T-helper 22 cell (primary cell): ENCODE results near the gene KCTD8.
"Not testable (repeated sequence)": the region's sequence is repeated elsewhere in the genome, so short reads cannot be mapped to it uniquely, and the experiment has no call there.

Experiments
- DNase-seq: peaks from one replicate; pipeline ENCODE4 v3.0.0-alpha.2; 2020; ENCODE audit warnings: low read depth

KCTD8 gene

GRCh38 chr4:44326741-44327140, 121.9 kb downstream of the KCTD8 start:
- DNase-seq = no peak

GRCh38 chr4:44320833-44321232, 127.8 kb downstream of the KCTD8 start:
- no peak for DNase-seq

- no peak for DNase-seq
Observed at GRCh38 chr4:44319129-44319528, 129.5 kb downstream of the KCTD8 start.

- DNase-seq = no peak
Observed at GRCh38 chr4:44313702-44314101, 134.9 kb downstream of the KCTD8 start.

- no peak for DNase-seq
Observed at GRCh38 chr4:44287505-44287904, 161.1 kb downstream of the KCTD8 start.

GRCh38 chr4:44279469-44279868, 169.1 kb downstream of the KCTD8 start:
- DNase-seq = no peak

- DNase-seq = no peak
Observed at GRCh38 chr4:44279066-44279465, 169.5 kb downstream of the KCTD8 start.

GRCh38 chr4:44257461-44257860, 191.1 kb downstream of the KCTD8 start:
- no peak for DNase-seq

GRCh38 chr4:44256414-44256813, 192.2 kb downstream of the KCTD8 start:
- DNase-seq = no peak

GRCh38 chr4:44237643-44238042, 211.0 kb downstream of the KCTD8 start:
- DNase-seq = no peak

GRCh38 chr4:44235897-44236296, 212.7 kb downstream of the KCTD8 start:
- no peak for DNase-seq

- DNase-seq = no peak
Observed at GRCh38 chr4:44232262-44232661, 216.3 kb downstream of the KCTD8 start.

- DNase-seq = no peak
Observed at GRCh38 chr4:44231006-44231405, 217.6 kb downstream of the KCTD8 start.

- no peak for DNase-seq
Observed at GRCh38 chr4:44228326-44228725, 220.3 kb downstream of the KCTD8 start.

GRCh38 chr4:44221407-44221806, 227.2 kb downstream of the KCTD8 start:
- DNase-seq = no peak

- no peak for DNase-seq
Observed at GRCh38 chr4:44210750-44211149, 237.9 kb downstream of the KCTD8 start.

GRCh38 chr4:44196796-44197195, 251.8 kb downstream of the KCTD8 start:
- no peak for DNase-seq

GRCh38 chr4:44194365-44194764, 254.2 kb downstream of the KCTD8 start:
- DNase-seq = no peak

- no peak for DNase-seq
Observed at GRCh38 chr4:44186850-44187246, 261.8 kb downstream of the KCTD8 start.

- no peak for DNase-seq
Observed at GRCh38 chr4:44186096-44186849, 262.3 kb downstream of the KCTD8 start.

GRCh38 chr4:44181491-44182349, 266.9 kb downstream of the KCTD8 start:
- not testable (repeated sequence) for DNase-seq

GRCh38 chr4:44167766-44168165, 280.8 kb downstream of the KCTD8 start:
- not testable (repeated sequence) for DNase-seq

- no peak for DNase-seq
Observed at GRCh38 chr4:44165938-44166337, 282.7 kb downstream of the KCTD8 start.
